Smooth muscle cell (in vitro differentiated cells): ENCODE data around the gene LMLN. TPM values are rescaled to one million over a fixed set of nuclear protein-coding genes. Genes with fewer than 3 reads are reported as not detected.

ENCODE experiments used
- DNase-seq: peaks from one replicate; lab custom pipeline; 2025; ENCODE audit not compliant: unreplicated experiment; lab: John Stamatoyannopoulos, UW
- H2AFZ ChIP-seq: fragments of 200-600 bp; sonication (generic); 2 replicates; pipeline ENCODE4 v1.6.0; 2016; ENCODE audit warnings: antibody characterized with exemption, low read depth, mild to moderate bottlenecking
- H3F3A ChIP-seq: fragments of 200-600 bp; sonication (generic); 2 replicates; pipeline ENCODE4 v1.6.0; 2017; ENCODE audit warnings: antibody characterized with exemption, low read depth
- H3K27ac ChIP-seq: fragments of 200-600 bp; sonication (generic); 2 replicates; pipeline ENCODE4 v1.5.1; 2016; ENCODE audit warnings: low read depth, mild to moderate bottlenecking
- H3K27me3 ChIP-seq: fragments of 200-600 bp; sonication (generic); 2 replicates; pipeline ENCODE4 v1.6.1; 2016; ENCODE audit warnings: low read depth, mild to moderate bottlenecking
- H3K36me3 ChIP-seq: fragments of 200-600 bp; sonication (generic); 2 replicates; pipeline ENCODE4 v1.5.1; 2016; ENCODE audit warnings: low read depth
- H3K4me1 ChIP-seq: fragments of 200-600 bp; sonication (generic); 2 replicates; pipeline ENCODE4 v1.5.1; 2016; ENCODE audit warnings: low read depth
- H3K4me2 ChIP-seq: fragments of 200-600 bp; sonication (generic); 2 replicates; pipeline ENCODE4 v1.6.0; 2016; ENCODE audit warnings: mild to moderate bottlenecking
- H3K4me3 ChIP-seq: fragments of 200-600 bp; sonication (generic); 2 replicates; pipeline ENCODE4 v1.5.1; 2016; ENCODE audit warnings: mild to moderate bottlenecking
- H3K79me2 ChIP-seq: fragments of 200-600 bp; sonication (generic); 2 replicates; pipeline ENCODE4 v1.6.0; 2016; ENCODE audit warnings: low read depth, mild to moderate bottlenecking
- H3K9ac ChIP-seq: fragments of 200-600 bp; sonication (generic); 2 replicates; pipeline ENCODE4 v1.6.0; 2016; ENCODE audit warnings: low read depth
- H3K9me3 ChIP-seq: fragments of 200-600 bp; sonication (generic); replicated peaks from 2 replicates; pipeline ENCODE4 v1.5.1; 2016; ENCODE audit warnings: low read depth
- H4K20me1 ChIP-seq: fragments of 200-600 bp; sonication (generic); 2 replicates; pipeline ENCODE4 v1.6.0; 2016; ENCODE audit warnings: low read depth
- WGBS: methylation state at CpG from one replicate; pipeline ENCODE4 v1.1.7; 2016; ENCODE audit warnings: low lambda C conversion rate; 5-methylcytosine and 5-hydroxymethylcytosine counted together
- polyA plus RNA-seq: library from polyadenylated mRNA; unstranded; fragments of >200 nt; fragmentation: Nextera tagmentation; extraction: Ambion mirVana; gene quantifications from 2 replicates; pipeline ENCODE4 v1.2.1, GENCODE V29; 2016
- total RNA-seq: library from RNA; depleted of rRNA; stranded (reverse); fragments of >200 nt; gene quantifications from 2 replicates; pipeline ENCODE4 v1.2.3, GENCODE V29; 2014
- TF ChIP-seq, protein P1 (sequence below): fragments of 200-600 bp; sonication (generic); IDR thresholded peaks from 2 replicates; pipeline ENCODE4 v1.5.1; 2017; ENCODE audit warnings: borderline replicate concordance, mild to moderate bottlenecking, antibody characterized with exemption; ENCODE audit not compliant: insufficient read depth, poor library complexity, severe bottlenecking

The LMLN gene
- total and polyA plus RNA-seq, 2 experiments from 2014 or later = 2.1 to 7.8 TPM

DNA sequence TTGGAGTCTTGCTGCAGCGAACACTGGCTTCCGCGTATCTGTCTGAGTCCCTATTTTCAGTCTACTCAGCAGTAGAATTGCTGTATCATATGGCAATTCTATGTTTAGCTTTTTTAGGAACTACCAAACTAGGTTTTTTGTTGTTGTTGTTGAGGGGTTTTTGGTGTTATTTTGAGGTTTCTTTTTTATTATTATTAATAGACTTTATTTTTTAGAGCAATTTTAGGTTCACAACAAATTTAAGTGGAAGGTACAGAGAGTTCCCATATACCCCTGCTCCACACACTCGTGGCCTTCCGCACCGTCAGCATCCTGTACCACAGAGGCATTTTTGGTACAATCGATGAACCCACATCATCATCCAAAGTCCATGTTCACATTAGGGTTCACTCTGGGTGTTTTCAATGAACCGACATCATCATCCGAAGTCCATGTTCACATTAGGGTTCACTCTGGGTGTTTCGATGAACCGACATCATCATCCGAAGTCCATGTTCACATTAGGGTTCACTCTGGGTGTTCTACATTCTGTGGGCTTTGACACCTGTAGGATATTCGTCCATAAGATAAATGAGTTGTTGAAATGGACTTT, 67.9 kb downstream of the LMLN start:
- TF ChIP-seq, protein P1, sequence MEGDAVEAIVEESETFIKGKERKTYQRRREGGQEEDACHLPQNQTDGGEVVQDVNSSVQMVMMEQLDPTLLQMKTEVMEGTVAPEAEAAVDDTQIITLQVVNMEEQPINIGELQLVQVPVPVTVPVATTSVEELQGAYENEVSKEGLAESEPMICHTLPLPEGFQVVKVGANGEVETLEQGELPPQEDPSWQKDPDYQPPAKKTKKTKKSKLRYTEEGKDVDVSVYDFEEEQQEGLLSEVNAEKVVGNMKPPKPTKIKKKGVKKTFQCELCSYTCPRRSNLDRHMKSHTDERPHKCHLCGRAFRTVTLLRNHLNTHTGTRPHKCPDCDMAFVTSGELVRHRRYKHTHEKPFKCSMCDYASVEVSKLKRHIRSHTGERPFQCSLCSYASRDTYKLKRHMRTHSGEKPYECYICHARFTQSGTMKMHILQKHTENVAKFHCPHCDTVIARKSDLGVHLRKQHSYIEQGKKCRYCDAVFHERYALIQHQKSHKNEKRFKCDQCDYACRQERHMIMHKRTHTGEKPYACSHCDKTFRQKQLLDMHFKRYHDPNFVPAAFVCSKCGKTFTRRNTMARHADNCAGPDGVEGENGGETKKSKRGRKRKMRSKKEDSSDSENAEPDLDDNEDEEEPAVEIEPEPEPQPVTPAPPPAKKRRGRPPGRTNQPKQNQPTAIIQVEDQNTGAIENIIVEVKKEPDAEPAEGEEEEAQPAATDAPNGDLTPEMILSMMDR = no peak
- Histone ChIP-seq H3K4me1 (no peaks in the 10 kb centered on the region), H3K4me3 (no peak overlapping the region), H3K9me3 (no peaks in the 10 kb centered on the region), H3K9ac (no peak overlapping the region), H3F3A (no peaks in the 10 kb centered on the region), H3K4me2 (no peak overlapping the region), H3K79me2 (no peaks in the 10 kb centered on the region), H3K36me3 (no peaks in the 10 kb centered on the region), H4K20me1 (no peaks in the 10 kb centered on the region), H3K27ac (no peak overlapping the region), H3K27me3 (no peaks in the 10 kb centered on the region), H2AFZ (no peak overlapping the region)
- 96% methylated on average over 13 of the region's 13 CpGs for WGBS
- no peak for DNase-seq

DNA sequence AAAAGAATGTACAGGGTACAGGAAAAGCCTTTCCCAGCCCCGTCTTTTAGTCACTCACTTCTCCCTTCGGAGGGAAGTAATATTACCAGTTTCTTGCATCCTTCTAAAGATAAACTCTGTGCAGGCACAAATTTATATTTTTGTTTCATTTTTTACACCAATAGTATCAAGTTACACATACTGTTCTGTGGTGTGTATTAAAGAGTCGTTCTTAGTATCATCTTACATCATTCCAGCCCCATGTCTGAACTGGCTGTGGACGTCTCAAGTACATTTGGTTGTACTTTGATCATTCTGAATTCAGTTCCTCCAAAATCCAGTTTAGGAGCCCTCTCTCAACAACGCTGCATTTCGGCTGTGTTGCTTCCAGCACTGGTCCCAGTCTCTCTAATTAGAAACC, 68.7 kb downstream of the LMLN start:
- Histone ChIP-seq H3F3A (no peaks in the 10 kb centered on the region), H3K79me2 (no peaks in the 10 kb centered on the region), H2AFZ (no peak overlapping the region), H3K9ac (no peak overlapping the region), H3K36me3 (no peaks in the 10 kb centered on the region), H3K4me1 (no peaks in the 10 kb centered on the region), H3K4me3 (no peak overlapping the region), H3K4me2 (no peak overlapping the region), H3K27me3 (no peaks in the 10 kb centered on the region), H4K20me1 (no peaks in the 10 kb centered on the region), H3K27ac (no peak overlapping the region), H3K9me3 (no peaks in the 10 kb centered on the region)
- TF ChIP-seq, protein P1 = no peak
- WGBS = 75% methylated on average over 6 of the region's 6 CpGs
- no peak for DNase-seq

DNA sequence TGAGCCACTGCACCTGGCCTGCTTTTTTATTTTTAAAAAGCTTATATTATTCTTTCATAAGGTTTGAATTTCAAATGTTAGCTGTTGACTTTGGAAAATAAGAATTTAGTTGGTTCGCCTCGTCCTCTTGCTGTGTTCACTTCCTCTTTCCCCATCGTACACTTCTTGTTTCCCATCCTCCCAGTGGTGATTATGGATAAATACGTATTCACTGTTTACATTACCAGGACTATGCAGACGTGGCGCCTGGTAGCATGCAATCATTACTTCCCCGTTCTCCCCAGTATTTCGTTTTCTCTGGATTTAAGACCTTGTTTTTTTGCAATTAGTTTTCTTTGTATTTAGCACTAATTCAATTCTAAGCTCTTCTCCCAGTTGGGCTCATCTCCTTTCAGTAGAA, 70.1 kb downstream of the LMLN start:
- TF ChIP-seq, protein P1 = no peak

DNA sequence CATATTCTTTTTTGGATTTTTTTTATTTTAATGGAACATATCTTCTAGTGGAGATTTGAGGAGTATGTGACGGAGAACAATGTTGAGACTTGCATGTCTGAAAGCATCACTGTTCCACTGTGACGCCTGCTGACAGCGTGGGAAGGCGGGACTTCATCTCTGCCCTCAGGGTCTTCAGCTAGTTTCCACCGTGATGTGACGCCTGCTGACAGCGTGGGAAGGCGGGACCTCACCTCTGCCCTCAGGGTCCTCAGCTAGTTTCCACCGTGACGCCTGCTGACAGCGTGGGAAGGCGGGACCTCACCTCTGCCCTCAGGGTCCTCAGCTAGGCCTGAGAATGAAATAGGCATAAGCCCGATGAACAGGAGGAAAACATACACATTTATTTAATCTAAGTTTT, 70.7 kb downstream of the LMLN start:
- H3K27me3 ChIP-seq = no peaks in the 10 kb centered on the region
- H3F3A ChIP-seq = no peaks in the 10 kb centered on the region
- DNase-seq = no peak
- TF ChIP-seq, protein P1 = no peak
- H3K36me3 ChIP-seq = no peaks in the 10 kb centered on the region
- H3K79me2 ChIP-seq = no peaks in the 10 kb centered on the region
- H3K27ac ChIP-seq = no peak overlapping the region
- no peaks in the 10 kb centered on the region for H3K9me3 ChIP-seq
- H3K4me1 ChIP-seq = no peaks in the 10 kb centered on the region
- no peaks in the 10 kb centered on the region for H4K20me1 ChIP-seq
- H3K4me2 ChIP-seq = no peak overlapping the region
- WGBS = 89% methylated on average over 13 of the region's 13 CpGs
- no peak overlapping the region for H3K4me3 ChIP-seq
- H2AFZ ChIP-seq = no peak overlapping the region
- H3K9ac ChIP-seq = no peak overlapping the region

More for the DNA sequence above, 70.1 kb downstream of the LMLN start:
- no peak for DNase-seq
- Histone ChIP-seq H3K9ac (no peak overlapping the region), H3F3A (no peaks in the 10 kb centered on the region), H2AFZ (no peak overlapping the region), H3K9me3 (no peaks in the 10 kb centered on the region), H4K20me1 (no peaks in the 10 kb centered on the region), H3K27me3 (no peaks in the 10 kb centered on the region), H3K4me1 (no peaks in the 10 kb centered on the region), H3K4me2 (no peak overlapping the region), H3K27ac (no peak overlapping the region), H3K4me3 (no peak overlapping the region), H3K79me2 (no peaks in the 10 kb centered on the region), H3K36me3 (no peaks in the 10 kb centered on the region)
- WGBS = 91% methylated on average over 8 of the region's 8 CpGs
